ENCODE measurements around the gene SLC6A3. TPM values are rescaled to one million over a fixed set of nuclear protein-coding genes. Genes with fewer than 3 reads are reported as not detected.

SLC6A3 gene
- total RNA-seq, 1 donor from 2014 or later = not detected

- Mint-ChIP-seq H3K36me3 (ENCODE audit: unreplicated experiment) (peaks cover 4% of the 10 kb centered on the region), H3K27me3 (ENCODE audit: unreplicated experiment) (peaks cover 4% of the 10 kb centered on the region), H3K27ac (ENCODE audit: unreplicated experiment) (peak overlapping the region; percentile 48), H3K9me3 (ENCODE audit: unreplicated experiment) (no peaks in the 10 kb centered on the region), H3K4me1 (ENCODE audit: unreplicated experiment) (peaks cover 20% of the 10 kb centered on the region), H3K4me3 (ENCODE audit: unreplicated experiment) (peak overlapping the region; percentile 70)
- no peak for TF ChIP-seq CTCF (IDR thresholded peaks at IDR 0.05)
- no peak for DNase-seq (ENCODE audit: extremely low spot score, unreplicated experiment)
Observed at GRCh38 chr5:1346627-1347440, 98.4 kb downstream of the SLC6A3 start.

- Mint-ChIP-seq H3K36me3 (ENCODE audit: unreplicated experiment) (peaks cover 10% of the 10 kb centered on the region), H3K27ac (ENCODE audit: unreplicated experiment) (peak overlapping the region; percentile 66), H3K9me3 (ENCODE audit: unreplicated experiment) (no peaks in the 10 kb centered on the region), H3K27me3 (ENCODE audit: unreplicated experiment) (peaks cover 4% of the 10 kb centered on the region), H3K4me3 (ENCODE audit: unreplicated experiment) (peak overlapping the region; percentile 70), H3K4me1 (ENCODE audit: unreplicated experiment) (peaks cover 20% of the 10 kb centered on the region)
- TF ChIP-seq CTCF (IDR thresholded peaks at IDR 0.05) = no peak
- no peak for DNase-seq (ENCODE audit: extremely low spot score, unreplicated experiment)
Observed at GRCh38 chr5:1345876-1346626, 99.2 kb downstream of the SLC6A3 start.

- Mint-ChIP-seq H3K36me3 (ENCODE audit: unreplicated experiment) (peaks cover 12% of the 10 kb centered on the region), H3K4me1 (ENCODE audit: unreplicated experiment) (peaks cover 20% of the 10 kb centered on the region), H3K4me3 (ENCODE audit: unreplicated experiment) (peak within 1 kb of the TSS; percentile 78), H3K27me3 (ENCODE audit: unreplicated experiment) (no peaks in the 10 kb centered on the region), H3K9me3 (ENCODE audit: unreplicated experiment) (no peaks in the 10 kb centered on the region), H3K27ac (ENCODE audit: unreplicated experiment) (peak within 1 kb of the TSS; percentile 66)
- TF ChIP-seq CTCF (IDR thresholded peaks at IDR 0.05) = no peak
- peak; percentile 96 for DNase-seq (ENCODE audit: extremely low spot score, unreplicated experiment)
Observed at GRCh38 chr5:1344975-1345838, 100.0 kb downstream of the SLC6A3 start, which contains the start of gene CLPTM1L. CLPTM1L (minus strand) TSS chr5:1345099; CDS start chr5:1344841, 258 bp downstream.

GRCh38 chr5:1343931-1344901 lies 101.0 kb downstream of the SLC6A3 start:
- peak overlapping the region; percentile 42 for H3K27ac Mint-ChIP-seq (ENCODE audit: unreplicated experiment)
- peaks cover 20% of the 10 kb centered on the region for H3K4me1 Mint-ChIP-seq (ENCODE audit: unreplicated experiment)
- no peaks in the 10 kb centered on the region for H3K9me3 Mint-ChIP-seq (ENCODE audit: unreplicated experiment)
- H3K4me3 Mint-ChIP-seq (ENCODE audit: unreplicated experiment) = peak overlapping the region; percentile 78
- DNase-seq (ENCODE audit: extremely low spot score, unreplicated experiment) = no peak
- no peak for TF ChIP-seq CTCF (IDR thresholded peaks at IDR 0.05)
- H3K27me3 Mint-ChIP-seq (ENCODE audit: unreplicated experiment) = no peaks in the 10 kb centered on the region
- peaks cover 12% of the 10 kb centered on the region for H3K36me3 Mint-ChIP-seq (ENCODE audit: unreplicated experiment)
